ENCODE results near the gene TSSC4.

TSSC4 gene

DNA sequence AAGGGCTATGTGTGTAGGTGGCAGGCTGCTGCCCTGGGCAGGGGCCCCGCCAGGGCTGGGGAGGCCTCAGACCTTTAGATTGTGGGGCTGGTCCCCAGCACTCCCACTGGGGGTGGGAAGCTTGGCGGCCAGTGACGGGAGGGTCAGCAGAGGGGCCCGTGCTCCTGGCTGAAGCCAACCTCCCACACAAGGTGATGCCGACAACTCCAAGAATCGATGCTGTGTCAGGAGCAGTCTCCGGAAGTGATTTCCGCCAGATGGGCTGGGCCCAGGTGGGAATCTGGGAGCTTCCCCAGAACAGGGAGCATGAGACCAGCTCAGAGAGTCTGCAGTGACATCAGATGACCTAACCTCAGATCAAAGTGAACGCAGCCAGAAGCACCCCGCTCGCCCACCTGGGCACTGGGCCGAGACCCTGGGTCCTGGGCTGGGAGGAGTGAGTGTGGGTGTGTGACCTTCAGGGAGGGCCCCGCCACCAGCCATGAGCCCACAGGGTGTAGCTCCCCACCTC is 36.0 kb downstream of the TSSC4 start (continued):
- no peak for TF ChIP-seq ZNF114 (tag by site-specific recombination; IDR thresholded peaks at IDR 0.05)
- no peak for TF ChIP-seq TRIM28 (IDR thresholded peaks at IDR 0.05; ENCODE audit: borderline replicate concordance, low read length)
- TF ChIP-seq, protein P1, sequence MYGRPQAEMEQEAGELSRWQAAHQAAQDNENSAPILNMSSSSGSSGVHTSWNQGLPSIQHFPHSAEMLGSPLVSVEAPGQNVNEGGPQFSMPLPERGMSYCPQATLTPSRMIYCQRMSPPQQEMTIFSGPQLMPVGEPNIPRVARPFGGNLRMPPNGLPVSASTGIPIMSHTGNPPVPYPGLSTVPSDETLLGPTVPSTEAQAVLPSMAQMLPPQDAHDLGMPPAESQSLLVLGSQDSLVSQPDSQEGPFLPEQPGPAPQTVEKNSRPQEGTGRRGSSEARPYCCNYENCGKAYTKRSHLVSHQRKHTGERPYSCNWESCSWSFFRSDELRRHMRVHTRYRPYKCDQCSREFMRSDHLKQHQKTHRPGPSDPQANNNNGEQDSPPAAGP (tag by site-specific recombination; IDR thresholded peaks at IDR 0.05): no peak

DNA sequence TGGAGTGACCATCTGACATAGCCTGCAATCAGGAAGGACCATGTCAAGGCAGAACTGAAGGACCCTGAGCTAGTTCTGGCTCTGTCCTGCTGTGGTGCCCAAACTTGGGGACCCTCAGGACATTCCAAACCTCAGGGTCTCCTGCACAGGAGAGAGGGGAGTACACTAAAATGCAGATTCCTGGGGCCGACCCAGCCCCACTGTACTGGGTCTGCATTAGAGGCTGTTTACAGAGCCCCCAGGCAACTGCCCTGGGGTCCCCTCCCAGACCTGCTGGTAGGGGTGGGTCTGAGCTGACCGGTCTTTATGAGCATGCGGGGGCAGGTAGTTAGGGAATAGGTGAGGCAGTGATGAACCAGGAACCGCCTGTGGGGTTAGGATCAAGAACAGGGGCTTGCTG is 37.0 kb downstream of the TSSC4 start:
- ChIA-PET POLR2A (no interaction called here), CTCF (interaction anchor here (0.9 to 4.3 kb wide), 2 partner anchors 17 to 95 kb away, joined by 4 to 24 read pairs; no protein-coding TSS in a partner anchor)
- H3K4me3 ChIP-seq (ENCODE audit: low read depth, low read length): no peak overlapping the region
- no peaks in the 10 kb centered on the region for H3K4me1 ChIP-seq (ENCODE audit: control insufficient read depth, insufficient read depth, low read length)
- H3K36me3 ChIP-seq (ENCODE audit: control insufficient read depth in 2 of 2, insufficient read depth in 1 of 2, low read length in 2 of 2): no peaks in the 10 kb centered on the region
- no peaks in the 10 kb centered on the region for H3K9me3 ChIP-seq (ENCODE audit: control insufficient read depth, insufficient read depth, low read depth, low read length)
- no peak for TF ChIP-seq KLF10 (tag by site-specific recombination; IDR thresholded peaks at IDR 0.05)
- TF ChIP-seq, protein P2, sequence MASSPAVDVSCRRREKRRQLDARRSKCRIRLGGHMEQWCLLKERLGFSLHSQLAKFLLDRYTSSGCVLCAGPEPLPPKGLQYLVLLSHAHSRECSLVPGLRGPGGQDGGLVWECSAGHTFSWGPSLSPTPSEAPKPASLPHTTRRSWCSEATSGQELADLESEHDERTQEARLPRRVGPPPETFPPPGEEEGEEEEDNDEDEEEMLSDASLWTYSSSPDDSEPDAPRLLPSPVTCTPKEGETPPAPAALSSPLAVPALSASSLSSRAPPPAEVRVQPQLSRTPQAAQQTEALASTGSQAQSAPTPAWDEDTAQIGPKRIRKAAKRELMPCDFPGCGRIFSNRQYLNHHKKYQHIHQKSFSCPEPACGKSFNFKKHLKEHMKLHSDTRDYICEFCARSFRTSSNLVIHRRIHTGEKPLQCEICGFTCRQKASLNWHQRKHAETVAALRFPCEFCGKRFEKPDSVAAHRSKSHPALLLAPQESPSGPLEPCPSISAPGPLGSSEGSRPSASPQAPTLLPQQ (tag by site-specific recombination; IDR thresholded peaks at IDR 0.05): no peak
- TF ChIP-seq ZNF768 (tag by site-specific recombination; IDR thresholded peaks at IDR 0.05): no peak
- no peak for TF ChIP-seq ZNF777 (tag by site-specific recombination; IDR thresholded peaks at IDR 0.05; ENCODE audit: borderline replicate concordance)
- no peak overlapping the region for H3K27ac ChIP-seq (ENCODE audit: extremely low read depth, low read depth, low read length)

DNA sequence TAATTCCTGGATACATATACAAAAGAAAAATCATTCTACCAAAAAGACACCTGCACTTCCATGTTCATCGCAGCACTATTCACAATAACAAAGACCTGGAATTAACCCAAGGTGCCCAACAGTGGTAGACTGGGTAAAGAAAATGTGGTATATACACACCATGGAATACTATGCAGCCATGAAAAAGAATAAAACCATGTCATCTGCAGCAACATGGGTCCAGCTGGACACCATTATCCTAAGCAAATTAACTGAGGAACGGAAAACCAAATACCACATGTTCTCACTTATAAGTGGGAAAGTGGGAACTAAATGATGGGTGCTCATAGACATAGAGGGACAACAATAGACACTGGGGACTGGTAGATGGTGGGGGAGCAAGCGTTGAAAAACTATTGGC is 39.3 kb downstream of the TSSC4 start:
- no peak overlapping the region for H3K27ac ChIP-seq (ENCODE audit: extremely low read depth, low read depth, low read length)
- H3K9me3 ChIP-seq (ENCODE audit: control insufficient read depth, insufficient read depth, low read depth, low read length): no peaks in the 10 kb centered on the region
- no peak overlapping the region for H3K4me3 ChIP-seq (ENCODE audit: low read depth, low read length)
- peak; percentile 85 for TF ChIP-seq ZNF146 (tag by site-specific recombination; IDR thresholded peaks at IDR 0.05)
- TF ChIP-seq KLF1 (tag by site-specific recombination; IDR thresholded peaks at IDR 0.05): no peak
- TF ChIP-seq, protein P3, sequence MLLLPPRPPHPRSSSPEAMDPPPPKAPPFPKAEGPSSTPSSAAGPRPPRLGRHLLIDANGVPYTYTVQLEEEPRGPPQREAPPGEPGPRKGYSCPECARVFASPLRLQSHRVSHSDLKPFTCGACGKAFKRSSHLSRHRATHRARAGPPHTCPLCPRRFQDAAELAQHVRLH (tag by site-specific recombination; IDR thresholded peaks at IDR 0.05): peak; percentile 59
- TF ChIP-seq ZNF324 (tag by site-specific recombination; IDR thresholded peaks at IDR 0.05): no peak
- TF ChIP-seq, protein P4, sequence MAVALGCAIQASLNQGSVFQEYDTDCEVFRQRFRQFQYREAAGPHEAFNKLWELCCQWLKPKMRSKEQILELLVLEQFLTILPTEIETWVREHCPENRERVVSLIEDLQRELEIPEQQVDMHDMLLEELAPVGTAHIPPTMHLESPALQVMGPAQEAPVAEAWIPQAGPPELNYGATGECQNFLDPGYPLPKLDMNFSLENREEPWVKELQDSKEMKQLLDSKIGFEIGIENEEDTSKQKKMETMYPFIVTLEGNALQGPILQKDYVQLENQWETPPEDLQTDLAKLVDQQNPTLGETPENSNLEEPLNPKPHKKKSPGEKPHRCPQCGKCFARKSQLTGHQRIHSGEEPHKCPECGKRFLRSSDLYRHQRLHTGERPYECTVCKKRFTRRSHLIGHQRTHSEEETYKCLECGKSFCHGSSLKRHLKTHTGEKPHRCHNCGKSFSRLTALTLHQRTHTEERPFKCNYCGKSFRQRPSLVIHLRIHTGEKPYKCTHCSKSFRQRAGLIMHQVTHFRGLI (tag by site-specific recombination; IDR thresholded peaks at IDR 0.05): no peak
- TF ChIP-seq ZNF341 (tag by site-specific recombination; IDR thresholded peaks at IDR 0.05; ENCODE audit: low read depth): no peak
- TF ChIP-seq, protein P5, sequence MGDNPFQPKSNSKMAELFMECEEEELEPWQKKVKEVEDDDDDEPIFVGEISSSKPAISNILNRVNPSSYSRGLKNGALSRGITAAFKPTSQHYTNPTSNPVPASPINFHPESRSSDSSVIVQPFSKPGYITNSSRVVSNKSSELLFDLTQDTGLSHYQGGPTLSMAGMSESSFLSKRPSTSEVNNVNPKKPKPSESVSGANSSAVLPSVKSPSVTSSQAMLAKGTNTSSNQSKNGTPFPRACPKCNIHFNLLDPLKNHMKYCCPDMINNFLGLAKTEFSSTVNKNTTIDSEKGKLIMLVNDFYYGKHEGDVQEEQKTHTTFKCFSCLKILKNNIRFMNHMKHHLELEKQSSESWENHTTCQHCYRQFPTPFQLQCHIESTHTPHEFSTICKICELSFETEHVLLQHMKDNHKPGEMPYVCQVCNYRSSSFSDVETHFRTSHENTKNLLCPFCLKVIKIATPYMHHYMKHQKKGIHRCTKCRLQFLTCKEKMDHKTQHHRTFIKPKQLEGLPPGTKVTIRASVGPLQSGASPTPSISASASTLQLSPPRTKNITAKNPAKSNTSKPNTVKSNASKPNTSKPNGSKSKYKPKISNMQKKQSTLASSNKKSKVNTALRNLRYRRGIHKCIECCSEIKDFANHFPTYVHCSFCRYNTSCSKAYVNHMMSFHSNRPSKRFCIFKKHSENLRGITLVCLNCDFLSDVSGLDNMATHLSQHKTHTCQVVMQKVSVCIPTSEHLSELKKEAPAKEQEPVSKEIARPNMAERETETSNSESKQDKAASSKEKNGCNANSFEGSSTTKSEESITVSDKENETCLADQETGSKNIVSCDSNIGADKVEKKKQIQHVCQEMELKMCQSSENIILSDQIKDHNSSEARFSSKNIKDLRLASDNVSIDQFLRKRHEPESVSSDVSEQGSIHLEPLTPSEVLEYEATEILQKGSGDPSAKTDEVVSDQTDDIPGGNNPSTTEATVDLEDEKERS (tag by site-specific recombination; IDR thresholded peaks at IDR 0.05): peak; percentile 59; the same call in 1 of the 2 replicates
- ChIA-PET POLR2A (no interaction called here), CTCF (interaction anchor here (4.3 kb wide), 1 partner anchor 92 kb away, joined by 24 read pairs; no protein-coding TSS in a partner anchor)
- no peaks in the 10 kb centered on the region for H3K36me3 ChIP-seq (ENCODE audit: control insufficient read depth in 2 of 2, insufficient read depth in 1 of 2, low read length in 2 of 2)
- H3K4me1 ChIP-seq (ENCODE audit: control insufficient read depth, insufficient read depth, low read length): no peaks in the 10 kb centered on the region
